Chondrocyte (in vitro differentiated cells): ENCODE measurements around the gene PDGFA. TPM values are rescaled to one million over a fixed set of nuclear protein-coding genes. Genes with fewer than 3 reads are reported as not detected.

ENCODE experiments used
- DNase-seq: peaks from one replicate; pipeline ENCODE4 v3.0.0; 2021; ENCODE audit warnings: mixed read lengths, low spot score
- H3K27ac Mint-ChIP-seq: one replicate; pipeline ENCODE4 v1.8.0; 2021; ENCODE audit warnings: mild to moderate bottlenecking, moderate library complexity, mixed read lengths; ENCODE audit not compliant: unreplicated experiment
- H3K27me3 Mint-ChIP-seq: 2 replicates; pipeline ENCODE4 v1.8.0; 2021; ENCODE audit warnings: low read depth, mixed read lengths
- H3K36me3 Mint-ChIP-seq: 2 replicates; pipeline ENCODE4 v1.8.0; 2021; ENCODE audit warnings: low read depth, mixed read lengths
- H3K4me1 Mint-ChIP-seq: 2 replicates; pipeline ENCODE4 v1.8.0; 2021; ENCODE audit warnings: low read depth, mild to moderate bottlenecking, mixed read lengths
- H3K4me3 Mint-ChIP-seq: one replicate; pipeline ENCODE4 v1.8.0; 2021; ENCODE audit warnings: mild to moderate bottlenecking, moderate library complexity, mixed read lengths; ENCODE audit not compliant: unreplicated experiment
- H3K9me3 Mint-ChIP-seq: 2 replicates; pipeline ENCODE4 v1.8.0; 2021; ENCODE audit warnings: low read depth, mixed read lengths
- total RNA-seq: library from RNA; stranded (reverse); gene quantifications from 3 replicates; pipeline ENCODE4 v1.2.1, GENCODE V29; 2021
- TF ChIP-seq, protein P1 (sequence below): fragments of 200-600 bp; sonication (generic); IDR thresholded peaks from 2 replicates; pipeline ENCODE4 v1.5.0; 2021; ENCODE audit warnings: antibody characterized with exemption, mild to moderate bottlenecking, moderate library complexity

PDGFA gene
- total RNA-seq, 1 donor from 2014 or later: 70.6 TPM

DNA sequence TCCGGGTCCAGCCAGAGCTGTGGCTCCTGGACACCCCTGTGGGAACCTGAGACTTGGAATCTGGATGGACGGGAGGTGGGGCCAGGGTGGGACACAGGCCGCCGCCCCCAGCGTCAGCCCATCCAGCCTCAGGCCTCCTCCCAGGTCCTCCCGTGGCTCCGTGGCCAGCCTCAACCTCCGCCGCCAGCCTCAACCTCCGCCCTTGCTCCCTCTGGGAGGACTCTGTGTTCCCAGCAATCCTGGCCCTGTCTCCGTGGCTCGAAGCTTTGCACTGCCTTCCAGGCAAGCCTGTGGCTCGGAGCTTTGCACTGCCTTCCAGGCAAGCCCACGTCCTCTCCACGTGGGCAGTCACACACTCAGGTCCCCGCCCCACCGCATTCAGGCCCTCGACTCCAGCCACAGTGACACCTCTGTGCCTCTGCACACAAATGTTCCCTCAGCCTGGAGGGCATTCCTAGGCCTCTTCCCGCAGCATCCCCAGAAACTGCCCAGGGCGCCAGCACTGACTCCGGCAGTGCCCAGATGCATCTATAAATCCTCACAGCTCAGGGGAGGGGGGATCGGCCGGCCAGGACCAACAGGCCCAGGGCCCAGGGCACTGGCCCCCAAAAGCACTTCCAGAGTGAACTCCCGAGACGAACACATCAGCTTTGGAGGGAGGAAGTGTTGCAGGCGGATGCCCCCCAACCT, 44.7 kb upstream of the PDGFA start:
- Mint-ChIP-seq H3K36me3 (no peaks in the 10 kb centered on the region), H3K9me3 (no peaks in the 10 kb centered on the region), H3K27ac (no peak overlapping the region), H3K4me3 (no peak overlapping the region), H3K27me3 (no peaks in the 10 kb centered on the region), H3K4me1 (peaks cover 5% of the 10 kb centered on the region)
- TF ChIP-seq, protein P1, sequence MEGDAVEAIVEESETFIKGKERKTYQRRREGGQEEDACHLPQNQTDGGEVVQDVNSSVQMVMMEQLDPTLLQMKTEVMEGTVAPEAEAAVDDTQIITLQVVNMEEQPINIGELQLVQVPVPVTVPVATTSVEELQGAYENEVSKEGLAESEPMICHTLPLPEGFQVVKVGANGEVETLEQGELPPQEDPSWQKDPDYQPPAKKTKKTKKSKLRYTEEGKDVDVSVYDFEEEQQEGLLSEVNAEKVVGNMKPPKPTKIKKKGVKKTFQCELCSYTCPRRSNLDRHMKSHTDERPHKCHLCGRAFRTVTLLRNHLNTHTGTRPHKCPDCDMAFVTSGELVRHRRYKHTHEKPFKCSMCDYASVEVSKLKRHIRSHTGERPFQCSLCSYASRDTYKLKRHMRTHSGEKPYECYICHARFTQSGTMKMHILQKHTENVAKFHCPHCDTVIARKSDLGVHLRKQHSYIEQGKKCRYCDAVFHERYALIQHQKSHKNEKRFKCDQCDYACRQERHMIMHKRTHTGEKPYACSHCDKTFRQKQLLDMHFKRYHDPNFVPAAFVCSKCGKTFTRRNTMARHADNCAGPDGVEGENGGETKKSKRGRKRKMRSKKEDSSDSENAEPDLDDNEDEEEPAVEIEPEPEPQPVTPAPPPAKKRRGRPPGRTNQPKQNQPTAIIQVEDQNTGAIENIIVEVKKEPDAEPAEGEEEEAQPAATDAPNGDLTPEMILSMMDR: no peak
- no peak for DNase-seq

DNA sequence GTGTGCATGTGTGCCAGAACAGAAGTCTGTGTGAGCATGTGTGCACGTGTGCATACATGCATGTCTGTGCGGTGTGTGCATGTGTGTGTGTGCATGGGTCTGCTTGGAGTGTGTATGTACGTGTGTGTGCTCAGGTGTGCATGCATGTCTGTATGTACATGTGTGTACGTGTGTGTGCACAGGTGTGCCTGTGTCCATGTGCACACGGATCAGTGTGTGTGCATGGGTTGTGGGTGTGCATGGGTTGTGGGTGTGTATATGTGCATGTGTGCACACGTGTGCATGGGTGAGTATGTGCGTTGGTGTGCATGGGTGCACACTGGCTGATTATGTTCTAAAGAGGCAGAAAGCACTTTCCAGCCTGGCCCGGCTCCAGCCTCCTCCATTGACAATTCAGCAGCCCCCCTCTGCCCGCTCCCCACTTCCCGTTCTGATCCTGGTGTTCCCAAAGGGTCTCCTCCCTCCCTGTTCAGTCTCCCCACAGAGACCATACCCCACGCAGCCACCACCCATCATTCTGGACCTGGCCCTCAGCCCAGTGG, 44.1 kb upstream of the PDGFA start:
- no peak for DNase-seq
- Mint-ChIP-seq H3K9me3 (no peaks in the 10 kb centered on the region), H3K27me3 (no peaks in the 10 kb centered on the region), H3K4me1 (peaks cover 5% of the 10 kb centered on the region), H3K36me3 (no peaks in the 10 kb centered on the region), H3K27ac (no peak overlapping the region), H3K4me3 (no peak overlapping the region)
- TF ChIP-seq, protein P1: no peak

DNA sequence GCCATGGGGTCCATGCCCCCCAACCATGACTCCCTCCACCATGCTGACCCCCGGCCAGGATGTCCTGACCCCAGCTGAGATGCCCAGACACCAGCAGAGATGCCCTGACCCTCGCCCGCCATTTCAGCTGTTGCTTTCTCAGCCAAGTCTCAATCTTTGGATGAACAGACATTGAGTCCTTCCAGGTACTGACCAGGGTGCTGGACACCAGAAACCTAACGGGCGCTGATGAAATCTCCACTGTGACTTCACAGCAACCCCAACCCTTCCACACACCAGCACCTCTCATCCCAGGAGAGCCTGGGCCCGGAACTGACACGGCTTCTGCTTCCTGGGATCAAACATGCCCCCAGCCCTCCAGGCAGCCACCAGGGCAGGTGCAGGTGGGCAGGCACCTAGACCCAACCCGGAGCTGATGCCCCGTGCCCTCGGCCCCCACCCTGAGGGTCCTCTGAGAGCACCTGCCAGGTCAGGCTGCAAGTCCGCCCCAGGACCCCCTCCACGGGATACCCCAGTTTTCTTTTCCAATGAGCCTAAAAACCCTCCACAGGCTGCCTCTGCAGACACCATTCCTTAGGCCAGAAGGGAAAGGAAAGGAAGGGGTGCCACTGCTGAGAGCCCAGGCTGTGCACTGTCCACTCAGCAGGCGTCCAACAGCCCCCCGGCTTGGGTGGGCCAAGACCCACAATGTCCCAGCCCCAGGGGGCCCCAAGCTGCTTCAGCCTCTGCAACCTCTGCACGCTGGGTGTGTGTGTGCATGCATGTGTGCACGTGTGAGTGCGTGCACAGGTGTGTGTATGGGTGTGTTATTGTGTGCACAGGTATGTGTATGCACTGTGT, 43.4 kb upstream of the PDGFA start:
- TF ChIP-seq, protein P1: no peak
- Mint-ChIP-seq H3K9me3 (no peaks in the 10 kb centered on the region), H3K27me3 (no peaks in the 10 kb centered on the region), H3K4me3 (no peak overlapping the region), H3K4me1 (peaks cover 6% of the 10 kb centered on the region), H3K36me3 (no peaks in the 10 kb centered on the region), H3K27ac (no peak overlapping the region)
- no peak for DNase-seq

DNA sequence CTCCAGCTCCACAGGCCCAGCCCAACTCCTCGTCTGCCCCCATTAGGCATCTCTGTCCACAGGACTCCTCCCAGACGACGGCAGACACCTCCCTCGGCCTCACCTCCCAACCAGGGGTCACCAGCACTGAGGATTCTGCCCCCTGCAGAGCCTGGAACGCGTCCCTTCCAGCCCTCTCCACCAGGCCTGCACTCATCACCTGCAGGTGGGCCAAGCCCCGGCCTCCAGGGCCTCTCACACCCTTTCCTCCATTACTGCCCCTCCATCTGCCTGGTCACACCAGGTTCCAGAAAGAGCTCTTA, 42.7 kb upstream of the PDGFA start:
- Mint-ChIP-seq H3K27ac (no peak overlapping the region), H3K36me3 (no peaks in the 10 kb centered on the region), H3K9me3 (no peaks in the 10 kb centered on the region), H3K4me1 (peaks cover 13% of the 10 kb centered on the region), H3K4me3 (no peak overlapping the region), H3K27me3 (no peaks in the 10 kb centered on the region)
- DNase-seq: no peak
- TF ChIP-seq, protein P1: no peak

DNA sequence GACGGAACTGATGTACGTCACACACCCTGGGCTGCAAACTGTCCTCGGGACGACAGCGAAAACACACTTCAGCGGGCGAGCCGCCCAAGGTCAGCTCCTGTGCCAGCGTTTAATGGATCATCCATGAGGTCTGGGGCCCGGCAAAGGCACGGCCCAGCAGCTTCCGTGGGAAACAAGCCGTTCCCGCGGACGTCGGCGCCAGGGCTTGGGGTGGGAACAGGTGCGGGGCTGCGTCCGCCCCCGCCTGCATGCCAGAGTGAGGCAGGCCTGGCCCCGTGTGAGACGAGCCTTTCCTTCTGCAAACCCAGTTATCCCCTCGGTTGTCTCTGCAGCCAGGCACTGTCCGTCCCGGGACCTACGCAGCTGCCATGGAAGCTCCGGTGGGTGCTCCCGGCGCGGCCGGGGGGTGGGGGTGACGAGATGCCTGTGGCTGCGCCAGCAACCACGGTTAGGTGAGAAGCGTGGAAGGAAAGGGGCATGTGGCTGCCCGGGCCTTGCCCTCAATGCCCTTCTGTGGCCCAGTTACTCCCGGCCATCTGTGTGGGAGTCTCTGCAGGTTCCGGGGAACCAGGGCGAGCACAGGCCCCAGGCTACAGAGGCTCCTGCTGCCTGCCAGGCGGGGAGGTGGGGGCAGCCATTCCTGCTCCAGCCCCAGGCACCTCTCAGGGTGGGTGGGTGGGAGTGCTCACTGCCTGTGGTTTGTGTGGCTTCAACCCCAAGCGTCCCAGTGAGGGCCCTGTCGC, 42.2 kb upstream of the PDGFA start:
- Mint-ChIP-seq H3K4me3 (no peak overlapping the region), H3K9me3 (no peaks in the 10 kb centered on the region), H3K4me1 (peaks cover 15% of the 10 kb centered on the region), H3K36me3 (no peaks in the 10 kb centered on the region), H3K27ac (no peak overlapping the region), H3K27me3 (no peaks in the 10 kb centered on the region)
- TF ChIP-seq, protein P1: no peak
- no peak for DNase-seq
